K562 (cell line): ENCODE measurements around the gene DSE.

Source experiments
- CHAMP1 ChIP-seq: fragments of 450-650 bp; IDR thresholded peaks from 2 replicates; pipeline ENCODE4 v1.6.1; 2016; ENCODE audit warnings: mild to moderate bottlenecking
- CTCF ChIP-seq, 3 experiments: IDR thresholded peaks in 2 of 3; conservative IDR thresholded peaks in 1 of 3; 2 replicates each; pipeline ENCODE4 v1.5.1; 2011 to 2012; ENCODE audit warnings: low read length in 3 of 3, mild to moderate bottlenecking in 3 of 3, control low read depth in 2 of 3, improper control_type of control experiment in 1 of 3, inconsistent platforms in 1 of 3, low read depth in 1 of 3, mixed read lengths in 1 of 3, moderate library complexity in 1 of 3; ENCODE audit not compliant: insufficient read depth in 2 of 3
- FOXJ2 ChIP-seq: fragments of 200-800 bp; sonication (Bioruptor generic); IDR thresholded peaks from 2 replicates; pipeline ENCODE4 v1.6.1; 2016; ENCODE audit warnings: missing genetic modification characterization, missing compliant biosample characterization
- JUN ChIP-seq, 2 experiments: sonication (generic) in 1 of 2; formaldehyde crosslinking in 1 of 2; IDR thresholded peaks; 2 replicates each; pipeline versions ENCODE4 v1.6.1 to v1.8.0; 2012 to 2022; ENCODE audit warnings: borderline replicate concordance in 2 of 2, mild to moderate bottlenecking in 2 of 2, improper control_type of control experiment in 1 of 2, low read depth in 1 of 2, low read length in 1 of 2, missing genetic modification reagents in 1 of 2
- KLF16 ChIP-seq: IDR thresholded peaks from 2 replicates; pipeline ENCODE4 v1.6.1; 2016; ENCODE audit warnings: antibody characterized with exemption
- MAFG ChIP-seq: fragments of 450-650 bp; conservative IDR thresholded peaks from 2 replicates; pipeline ENCODE4 v1.6.1; 2016; ENCODE audit warnings: missing genetic modification characterization, missing compliant biosample characterization
- RAD21 ChIP-seq, 2 experiments: fragments of 250-450 bp in 1 of 2; fragments of 450-650 bp in 1 of 2; sonication (Bioruptor Pico) in 1 of 2; formaldehyde crosslinking in 1 of 2; IDR thresholded peaks in 1 of 2; conservative IDR thresholded peaks in 1 of 2; 2 replicates each; pipeline versions ENCODE4 v1.4.0 to v1.8.0; 2020 to 2022; ENCODE audit warnings: mild to moderate bottlenecking in 2 of 2, moderate library complexity in 1 of 2
- RB1 ChIP-seq: fragments of 450-650 bp; IDR thresholded peaks from 2 replicates; pipeline ENCODE4 v1.6.1; 2017; ENCODE audit warnings: low read depth, mild to moderate bottlenecking
- TAF9B ChIP-seq: fragments of 450-650 bp; IDR thresholded peaks from 2 replicates; pipeline ENCODE4 v1.6.1; 2018; ENCODE audit warnings: mild to moderate bottlenecking; ENCODE audit not compliant: partially characterized antibody
- TSHZ1 ChIP-seq: fragments of 250-450 bp; sonication (Bioruptor Pico); IDR thresholded peaks from 2 replicates; pipeline ENCODE4 v1.4.0; 2020; ENCODE audit warnings: mild to moderate bottlenecking, moderate library complexity

DNA sequence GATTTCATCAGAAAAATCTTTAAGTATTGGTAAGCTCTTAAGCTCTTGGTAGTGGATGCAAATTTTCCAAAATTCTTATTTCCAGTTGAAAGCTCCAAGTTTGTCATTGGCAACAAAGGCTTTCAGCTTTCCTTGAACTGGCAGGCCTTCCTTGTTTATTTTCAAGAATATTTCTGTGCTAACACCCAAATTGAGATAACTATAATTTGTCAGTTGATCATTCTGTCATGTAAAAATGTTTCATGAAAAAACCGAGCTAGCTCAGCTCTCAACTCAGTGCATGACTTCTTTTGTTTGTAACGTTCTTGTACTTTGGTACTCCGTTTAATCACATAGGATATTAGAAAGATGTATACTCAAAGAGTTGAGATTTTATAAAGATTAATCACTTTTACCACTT is 51.5 kb downstream of the DSE start:
- no peak for TF ChIP-seq CHAMP1
- no peak for TF ChIP-seq JUN (IDR thresholded peaks at IDR 0.05; ENCODE audit: borderline replicate concordance, low read depth, low read length)
- TF ChIP-seq JUN (CRISPR knock-in tag; IDR thresholded peaks at IDR 0.05; ENCODE audit: borderline replicate concordance), result no peak
- TF ChIP-seq TSHZ1 (CRISPR knock-in tag), result no peak
- TF ChIP-seq CTCF (IDR thresholded peaks at IDR 0.05 in 2 of 3, conservative IDR thresholded peaks at IDR 0.05 in 1 of 3; ENCODE audit: insufficient read depth in 2 of 3, low read depth in 1 of 3, low read length in 3 of 3), result no peak
- no peak for TF ChIP-seq KLF16
- TF ChIP-seq TAF9B, result no peak
- no peak for TF ChIP-seq FOXJ2
- TF ChIP-seq RB1, result no peak
- TF ChIP-seq MAFG (tag), result no peak
- no peak for TF ChIP-seq RAD21 (CRISPR knock-in tag; conservative IDR thresholded peaks at IDR 0.05 in 1 of 2, IDR thresholded peaks at IDR 0.05 in 1 of 2)
